Fibroblast of gingiva (primary cell): ENCODE results near the gene TRIM62.

ENCODE experiments used
- DNase-seq: peaks from one replicate; pipeline ENCODE4 v3.0.0-alpha.2; 2011; ENCODE audit warnings: low read depth

The TRIM62 gene

DNA sequence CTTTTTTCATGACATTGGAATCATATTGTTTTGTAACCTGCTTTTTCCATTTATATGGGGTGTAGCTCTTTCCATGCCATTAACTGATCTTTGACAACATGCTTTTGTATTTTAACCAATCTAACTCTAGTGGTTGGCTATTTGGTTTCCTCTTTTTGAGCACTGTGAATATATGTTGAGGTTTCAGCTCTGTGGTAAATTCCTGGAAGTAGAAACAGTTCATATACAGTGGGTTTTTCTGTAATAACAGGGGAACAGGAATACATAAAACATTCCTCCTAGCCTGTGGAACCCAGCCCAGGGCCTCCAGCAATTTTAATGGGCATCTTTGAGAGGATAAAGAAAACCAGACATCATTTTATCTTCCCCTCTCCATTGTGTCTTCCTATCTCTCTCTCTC lies 83.5 kb downstream of the TRIM62 start:
- DNase-seq = no peak

DNA sequence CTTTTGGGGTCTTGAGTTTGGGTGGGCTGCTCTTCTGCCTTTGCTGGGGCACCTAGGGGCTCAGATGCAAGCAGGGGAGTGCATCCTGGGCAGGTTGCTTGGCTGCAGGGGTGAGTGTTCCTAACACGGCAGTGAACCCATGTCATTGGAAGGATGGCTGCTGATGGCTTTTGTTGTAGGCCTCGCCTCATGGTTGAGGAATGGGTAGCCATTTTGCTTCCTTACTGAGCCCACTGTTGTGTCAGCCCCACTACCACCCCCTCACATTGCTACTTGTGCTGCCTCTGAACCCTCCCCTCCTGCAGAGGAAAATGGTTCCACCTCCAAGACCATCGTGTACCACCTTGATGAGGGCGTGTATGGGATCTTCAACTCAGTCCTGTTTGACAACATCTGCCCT lies 84.1 kb downstream of the TRIM62 start:
- no peak for DNase-seq

DNA sequence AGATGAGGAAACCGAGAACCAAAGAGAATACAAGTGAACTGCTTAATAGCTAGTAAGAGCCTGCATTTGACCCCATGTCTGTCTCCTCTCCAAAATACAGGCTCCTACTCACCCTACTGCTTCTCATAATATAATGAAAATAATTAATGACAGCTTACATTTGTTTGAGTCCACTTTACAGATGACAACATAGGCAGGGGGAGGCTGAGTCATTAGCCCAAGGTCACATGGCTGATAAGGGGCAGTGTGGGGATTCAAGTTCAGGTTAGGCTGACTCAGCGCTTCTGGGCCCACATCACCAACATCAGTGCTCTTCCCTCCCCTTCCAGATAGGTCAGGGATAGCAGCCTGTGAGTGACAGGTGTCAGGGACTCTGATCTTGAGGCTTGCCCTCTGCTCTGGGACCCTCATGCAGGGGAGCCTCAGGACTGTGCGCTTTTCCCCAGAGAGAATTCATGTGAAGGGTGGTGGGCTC lies 84.7 kb downstream of the TRIM62 start:
- no peak for DNase-seq

DNA sequence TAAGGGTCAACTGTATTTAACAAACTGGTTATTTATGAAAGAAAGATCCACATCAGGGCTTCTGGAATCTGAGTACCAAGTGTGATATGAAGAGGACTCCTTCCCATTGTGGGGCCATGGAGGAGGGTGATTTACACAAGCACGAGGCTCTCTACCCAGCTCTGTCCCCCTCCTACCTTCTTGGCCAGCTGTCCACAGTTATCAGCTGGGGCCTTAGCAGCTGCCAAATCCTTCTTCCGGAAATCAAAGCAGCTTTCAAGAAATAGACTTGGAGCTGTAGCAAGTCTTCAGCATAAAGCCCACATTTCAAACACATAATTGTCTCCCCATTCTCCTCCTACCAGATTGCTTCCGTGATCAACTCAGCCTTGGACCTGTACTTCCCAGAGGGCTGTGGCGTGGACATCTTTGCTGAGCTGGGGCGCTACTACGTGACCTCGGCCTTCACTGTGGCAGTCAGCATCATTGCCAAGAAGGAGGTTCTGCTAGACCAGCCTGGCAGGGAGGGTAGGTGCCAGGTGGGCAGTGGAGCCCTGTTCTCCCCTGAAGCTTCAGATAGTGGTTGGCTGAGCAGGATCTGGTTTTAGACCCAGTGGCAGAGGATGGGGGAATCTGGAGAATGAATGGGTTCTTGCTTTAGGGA lies 85.4 kb downstream of the TRIM62 start:
- no peak for DNase-seq
